Mononuclear cell (primary cell): Measurements from ENCODE around the gene MED16. TPM values are rescaled to one million over a fixed set of nuclear protein-coding genes. Genes with fewer than 3 reads are reported as not detected.
"Not testable (repeated sequence)": the region's sequence is repeated elsewhere in the genome, so short reads cannot be mapped to it uniquely, and the experiment has no call there.

Experiments used
- H3K27me3 ChIP-seq: 2 replicates; pipeline ENCODE4 v1.6.0; 2011; ENCODE audit warnings: low read length, control low read depth; ENCODE audit not compliant: insufficient read depth
- H3K4me1 ChIP-seq: 2 replicates; pipeline ENCODE4 v1.5.1; 2011; ENCODE audit warnings: mild to moderate bottlenecking, low read length, control low read depth; ENCODE audit not compliant: insufficient read depth
- H3K4me3 ChIP-seq: 2 replicates; pipeline ENCODE4 v1.5.1; 2011; ENCODE audit warnings: mild to moderate bottlenecking, low read length, moderate library complexity
- H3K9me3 ChIP-seq: 2 replicates; pipeline ENCODE4 v1.5.1; 2011; ENCODE audit warnings: low read depth, mild to moderate bottlenecking, control low read depth, low read length
- total RNA-seq: library from RNA; depleted of rRNA; stranded (reverse); fragments of >200 nt; gene quantifications from one replicate; pipeline ENCODE4 v1.2.3, GENCODE V29; 2012

The MED16 gene
- total RNA-seq, 1 donor = 15.2 TPM

DNA sequence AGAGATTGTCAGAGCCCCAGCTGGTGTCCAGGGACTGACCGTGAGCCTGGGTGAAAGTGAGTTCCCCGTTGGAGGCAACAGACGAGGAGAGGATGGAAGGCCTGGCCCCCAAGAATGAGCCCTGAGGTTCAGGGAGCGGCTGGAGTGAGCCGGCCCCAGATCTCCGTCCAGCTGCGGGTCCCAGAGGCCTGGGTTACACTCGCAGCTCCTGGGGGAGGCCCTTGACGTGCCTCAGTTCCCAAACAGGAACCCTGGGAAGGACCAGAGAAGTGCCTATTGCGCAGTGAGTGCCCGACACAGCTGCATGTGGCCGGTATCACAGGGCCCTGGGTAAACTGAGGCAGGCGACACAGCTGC lies 42.0 kb downstream of the MED16 start:
- Histone ChIP-seq H3K4me3 (no peak overlapping the region), H3K27me3 (no peaks in the 10 kb centered on the region), H3K4me1 (peaks cover 24% of the 10 kb centered on the region), H3K9me3 (no peaks in the 10 kb centered on the region)

DNA sequence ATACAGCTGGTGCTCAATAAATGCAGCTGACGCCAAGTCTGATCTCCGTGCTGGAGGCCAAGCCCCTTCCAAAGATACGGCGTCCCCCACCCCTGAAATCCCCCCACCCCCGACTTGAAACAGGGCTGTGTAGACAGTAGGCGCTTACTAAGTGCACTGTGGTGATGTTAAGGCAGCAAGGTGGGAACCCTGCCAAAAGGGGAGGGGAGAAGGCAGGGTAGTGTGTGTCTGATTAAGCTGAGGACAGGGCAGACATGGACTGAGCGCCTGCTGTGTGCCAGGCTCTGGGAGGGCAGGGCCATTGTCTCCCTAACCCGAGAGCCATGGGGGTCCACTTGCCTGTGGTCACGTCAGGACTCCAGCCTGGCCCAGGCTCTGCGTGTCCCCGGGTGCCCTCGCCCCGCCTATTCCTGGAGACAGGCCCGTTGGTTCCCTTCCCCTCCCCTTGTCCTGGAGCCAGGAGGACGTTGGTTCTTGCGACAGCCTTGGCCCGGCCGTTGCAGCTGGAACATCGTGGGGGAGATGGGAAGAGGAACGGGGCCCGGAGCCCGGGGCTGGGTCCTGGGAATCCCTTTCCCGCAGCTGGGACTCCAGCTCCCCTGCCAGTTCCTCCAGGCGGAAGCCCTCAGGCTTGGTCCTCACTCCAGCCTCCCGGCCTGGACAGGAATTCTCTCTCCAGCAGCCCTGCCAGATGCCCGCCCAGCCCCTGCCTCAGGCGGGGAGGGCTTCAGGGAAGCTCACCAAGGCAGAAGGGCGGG lies 42.6 kb downstream of the MED16 start:
- Histone ChIP-seq H3K4me1 (peaks cover 24% of the 10 kb centered on the region), H3K27me3 (no peaks in the 10 kb centered on the region), H3K4me3 (no peak overlapping the region), H3K9me3 (no peaks in the 10 kb centered on the region)

DNA sequence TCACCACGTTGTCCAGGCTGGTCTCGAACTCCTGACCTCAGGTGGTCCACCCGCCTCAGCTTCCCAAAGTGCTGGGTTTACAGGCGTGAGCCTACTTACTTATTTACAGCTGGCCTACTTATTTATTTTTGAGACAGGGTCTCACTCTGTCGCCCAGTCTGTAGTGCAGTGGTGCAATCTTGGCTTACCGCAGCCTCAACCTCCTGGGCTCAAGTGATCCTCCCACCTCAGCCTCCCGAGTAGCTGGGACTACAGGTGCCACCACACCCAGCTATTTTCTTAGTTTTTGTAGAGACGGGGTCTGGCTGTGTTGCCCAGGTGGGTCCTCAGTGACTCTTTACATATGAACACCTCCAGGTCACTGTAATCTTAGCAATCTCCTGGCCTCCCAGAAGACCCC lies 43.8 kb downstream of the MED16 start:
- H3K27me3 ChIP-seq, H3K9me3 ChIP-seq, H3K4me3 ChIP-seq: not testable (repeated sequence)
- peaks cover 24% of the 10 kb centered on the region for H3K4me1 ChIP-seq

DNA sequence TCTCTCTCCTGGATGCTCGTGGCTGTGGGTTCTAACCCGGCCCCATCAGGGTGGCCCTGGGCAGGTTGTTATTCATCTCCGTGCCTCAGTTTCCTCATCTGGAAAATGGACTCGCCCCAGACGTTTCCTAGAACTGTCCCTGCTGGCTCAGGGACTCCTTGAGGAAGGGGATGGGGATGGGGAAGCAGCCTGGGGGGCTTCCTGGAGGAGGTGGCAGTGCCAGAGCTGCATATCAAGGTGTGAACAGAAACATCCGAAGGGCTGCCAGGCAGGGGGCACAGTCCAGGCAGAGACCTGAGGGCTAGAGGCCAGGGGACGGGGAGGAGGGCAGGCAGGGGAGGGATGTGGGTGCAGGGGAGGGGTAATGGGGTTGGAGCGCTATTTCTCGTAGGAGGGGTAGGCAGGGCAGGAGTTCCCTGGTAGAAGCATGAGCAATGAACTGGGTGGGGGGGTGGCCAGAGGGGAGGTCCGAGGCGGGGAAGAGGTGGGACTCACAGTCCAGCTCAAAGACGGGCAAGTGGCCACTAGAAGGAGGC lies 44.5 kb downstream of the MED16 start:
- no peaks in the 10 kb centered on the region for H3K9me3 ChIP-seq
- H3K4me1 ChIP-seq = peaks cover 27% of the 10 kb centered on the region
- no peak overlapping the region for H3K4me3 ChIP-seq
- H3K27me3 ChIP-seq = peaks cover 3% of the 10 kb centered on the region

DNA sequence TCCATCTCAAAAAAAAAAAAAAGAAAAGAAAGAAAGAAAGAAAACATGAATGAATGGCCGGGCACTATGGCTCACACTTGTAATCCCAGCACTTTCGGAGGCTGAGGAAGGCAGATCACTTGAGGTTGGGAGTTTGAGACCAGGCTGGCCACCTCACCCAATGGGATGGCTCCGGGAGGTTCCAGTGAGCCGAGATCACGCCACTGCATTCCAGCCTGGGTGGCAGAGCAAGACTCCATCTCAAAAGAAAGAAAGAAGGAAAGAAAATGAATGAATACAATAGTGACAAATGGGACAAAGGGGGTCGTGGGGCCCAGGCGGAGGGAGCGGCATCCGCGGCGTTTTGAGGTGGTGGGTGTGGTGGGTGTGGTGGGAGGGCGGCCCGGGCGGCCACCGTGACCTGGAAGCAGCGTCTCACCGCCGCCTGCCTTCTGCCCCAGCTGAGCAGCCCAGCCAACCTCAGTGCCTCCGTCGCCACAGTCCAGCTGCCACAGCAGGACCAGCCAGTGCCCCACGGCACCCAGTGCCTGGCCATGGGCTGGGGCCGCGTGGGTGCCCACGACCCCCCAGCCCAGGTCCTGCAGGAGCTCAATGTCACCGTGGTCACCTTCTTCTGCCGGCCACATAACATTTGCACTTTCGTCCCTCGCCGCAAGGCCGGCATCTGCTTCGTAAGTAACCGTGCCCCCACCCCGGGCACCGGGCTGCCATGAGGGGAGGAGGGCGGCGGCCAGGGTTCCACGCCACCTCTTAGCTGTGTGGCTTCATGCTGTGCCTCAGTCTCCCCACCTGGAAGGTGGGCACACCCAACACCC lies 47.1 kb downstream of the MED16 start:
- H3K4me1 ChIP-seq = peaks cover 22% of the 10 kb centered on the region

DNA sequence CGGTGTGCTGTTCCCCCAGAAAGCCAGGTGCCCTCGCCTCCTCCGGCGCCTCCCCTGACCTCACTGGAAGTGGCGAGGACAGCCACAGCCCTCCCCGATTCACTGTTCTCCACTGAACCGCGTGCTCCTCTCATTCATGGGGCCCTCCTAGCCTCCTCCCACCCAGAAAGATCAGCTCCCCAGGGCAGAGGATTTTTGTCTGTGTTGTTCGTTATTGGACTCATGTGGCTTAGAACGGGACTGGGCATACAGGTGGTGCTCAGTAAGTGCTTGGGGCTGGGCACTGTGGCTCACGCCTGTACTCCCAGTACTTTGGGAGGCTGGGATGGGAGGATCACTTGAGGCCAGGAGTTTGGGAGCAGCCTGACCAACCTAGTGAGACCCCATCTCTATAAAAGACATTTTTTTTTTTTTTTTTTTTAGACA lies 48.4 kb downstream of the MED16 start:
- H3K4me3 ChIP-seq = no peak overlapping the region
- peaks cover 3% of the 10 kb centered on the region for H3K27me3 ChIP-seq
- H3K9me3 ChIP-seq = no peaks in the 10 kb centered on the region
- peaks cover 24% of the 10 kb centered on the region for H3K4me1 ChIP-seq

More for the DNA sequence above, 47.1 kb downstream of the MED16 start:
- Histone ChIP-seq H3K27me3 (peaks cover 3% of the 10 kb centered on the region), H3K4me3 (no peak overlapping the region), H3K9me3 (no peaks in the 10 kb centered on the region)

- Histone ChIP-seq H3K9me3 (no peaks in the 10 kb centered on the region), H3K4me1 (peaks cover 28% of the 10 kb centered on the region), H3K4me3 (no peak overlapping the region), H3K27me3 (peaks cover 3% of the 10 kb centered on the region)
These were observed 49.0 kb downstream of the MED16 start for GRCh38 chr19:843836-844545.

DNA sequence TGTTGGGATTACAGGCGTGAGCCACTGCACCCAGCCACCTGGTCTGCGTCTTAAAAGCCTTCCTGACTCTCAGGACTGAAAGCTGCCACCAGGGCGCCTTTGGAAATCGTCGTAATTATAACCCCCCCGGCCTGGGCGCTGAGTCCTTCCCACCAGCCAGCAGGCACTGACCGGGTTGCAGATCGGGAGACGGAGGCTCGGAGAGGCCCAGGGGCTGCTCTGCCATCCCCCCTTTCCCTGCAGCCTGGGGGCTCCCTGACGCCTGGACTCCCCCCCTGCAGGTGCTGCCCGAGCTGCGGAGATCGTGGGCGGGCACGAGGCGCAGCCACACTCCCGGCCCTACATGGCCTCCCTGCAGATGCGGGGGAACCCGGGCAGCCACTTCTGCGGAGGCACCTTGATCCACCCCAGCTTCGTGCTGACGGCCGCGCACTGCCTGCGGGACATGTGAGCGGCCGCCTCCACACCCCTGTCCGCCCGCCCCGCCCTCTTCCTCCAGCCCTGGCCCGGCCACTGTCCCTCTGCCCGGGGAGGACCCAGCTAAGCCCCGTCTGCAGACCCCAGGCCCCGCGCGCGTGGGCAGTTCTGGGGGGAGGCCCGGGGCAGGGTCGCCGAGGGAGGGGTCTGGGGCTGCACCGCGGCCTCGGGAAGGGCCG lies 49.7 kb downstream of the MED16 start:
- H3K4me3 ChIP-seq = no peak overlapping the region
- no peaks in the 10 kb centered on the region for H3K9me3 ChIP-seq
- H3K4me1 ChIP-seq = peaks cover 32% of the 10 kb centered on the region
- peaks cover 3% of the 10 kb centered on the region for H3K27me3 ChIP-seq

DNA sequence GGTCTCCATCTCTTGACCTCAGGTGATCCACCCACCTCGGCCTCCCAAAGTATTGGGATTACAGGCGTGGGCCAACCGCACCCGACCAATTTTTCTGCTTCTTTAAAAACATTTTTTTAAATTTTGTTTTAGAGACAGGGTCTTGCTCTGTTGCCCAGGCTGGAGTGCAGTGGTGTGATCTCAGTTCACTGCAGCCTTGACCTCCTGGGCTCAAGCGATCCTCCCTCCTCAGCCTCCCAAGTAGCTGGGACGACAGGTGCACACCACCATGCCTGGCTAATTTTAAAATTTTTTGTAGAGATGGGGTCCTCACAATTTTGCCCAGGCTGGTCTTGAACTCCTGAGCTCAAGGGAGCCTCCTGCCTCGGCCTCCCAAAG lies 50.2 kb downstream of the MED16 start:
- H3K4me3 ChIP-seq, H3K27me3 ChIP-seq, H3K9me3 ChIP-seq: not testable (repeated sequence)
- peaks cover 30% of the 10 kb centered on the region for H3K4me1 ChIP-seq

DNA sequence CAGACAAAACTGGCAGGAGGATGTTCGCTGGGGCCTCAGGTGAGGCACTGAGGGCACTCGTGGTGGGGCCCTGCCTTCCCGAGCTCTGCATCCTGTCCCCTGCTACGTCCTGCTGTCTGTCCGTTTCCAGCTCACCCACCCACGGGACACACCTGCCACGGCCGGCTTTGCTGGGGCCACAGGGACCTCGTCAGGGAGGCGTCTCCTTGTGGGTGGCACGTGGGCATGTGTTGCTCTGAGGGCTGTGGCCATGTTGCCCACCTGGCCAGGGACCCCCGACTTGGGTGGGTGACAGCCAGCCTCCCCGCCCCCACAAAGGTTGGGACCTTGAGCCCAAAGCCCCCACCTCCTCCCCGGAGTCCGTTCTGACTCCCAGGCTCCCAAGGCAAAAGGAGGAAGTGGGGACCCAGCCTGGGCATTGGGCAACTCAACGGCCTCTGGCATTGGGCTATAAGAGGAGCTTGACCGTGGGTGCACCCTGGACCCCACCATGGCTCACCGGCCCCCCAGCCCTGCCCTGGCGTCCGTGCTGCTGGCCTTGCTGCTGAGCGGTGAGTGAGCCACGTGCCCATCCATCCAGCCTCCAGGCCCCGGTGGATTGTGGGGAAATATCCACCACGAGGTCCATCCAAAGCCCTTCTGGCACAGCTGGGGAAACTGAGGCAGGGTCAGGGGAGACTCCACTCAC lies 52.3 kb downstream of the MED16 start, which contains the start of gene PRTN3:
Gene PRTN3 (plus strand): TSS at position 481 of the 688 bp plus-strand sequence. CDS start 10 bp downstream, at position 491.
- peaks cover 3% of the 10 kb centered on the region for H3K27me3 ChIP-seq
- no peaks in the 10 kb centered on the region for H3K9me3 ChIP-seq
- H3K4me1 ChIP-seq = peaks cover 34% of the 10 kb centered on the region
- no peak within 1 kb of the TSS for H3K4me3 ChIP-seq

DNA sequence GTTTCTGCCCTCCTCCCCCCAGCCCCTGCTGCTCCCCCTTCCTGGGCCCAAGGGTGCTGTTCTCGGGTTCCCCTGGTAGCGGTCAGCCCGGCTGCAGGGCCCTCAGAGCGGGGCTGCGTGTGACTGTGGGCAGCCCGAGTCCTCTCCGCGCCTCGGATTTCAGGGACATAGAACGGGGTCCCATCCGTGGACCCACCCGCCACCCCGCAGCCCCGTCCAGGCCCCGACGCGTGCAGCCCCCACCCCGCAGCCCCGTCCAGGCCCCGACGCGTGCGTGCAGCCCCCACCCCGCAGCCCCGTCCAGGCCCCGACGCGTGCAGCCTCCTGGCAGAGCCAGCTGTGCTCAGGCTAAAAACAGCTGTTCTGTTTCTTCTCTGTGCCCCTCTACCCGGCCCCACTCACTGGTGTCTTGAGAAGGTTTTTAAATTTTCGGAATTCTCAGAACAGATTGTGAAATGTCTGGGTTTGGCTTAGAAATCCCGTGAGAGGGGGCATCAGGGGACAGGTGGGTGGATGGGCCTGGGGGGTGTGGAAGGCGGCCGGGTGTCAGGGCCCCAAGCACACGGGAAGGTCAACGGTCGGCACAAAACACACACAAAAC lies 57.7 kb downstream of the MED16 start:
- no peak overlapping the region for H3K4me3 ChIP-seq
- H3K4me1 ChIP-seq = peaks cover 17% of the 10 kb centered on the region
- H3K27me3 ChIP-seq = no peaks in the 10 kb centered on the region
- no peaks in the 10 kb centered on the region for H3K9me3 ChIP-seq

DNA sequence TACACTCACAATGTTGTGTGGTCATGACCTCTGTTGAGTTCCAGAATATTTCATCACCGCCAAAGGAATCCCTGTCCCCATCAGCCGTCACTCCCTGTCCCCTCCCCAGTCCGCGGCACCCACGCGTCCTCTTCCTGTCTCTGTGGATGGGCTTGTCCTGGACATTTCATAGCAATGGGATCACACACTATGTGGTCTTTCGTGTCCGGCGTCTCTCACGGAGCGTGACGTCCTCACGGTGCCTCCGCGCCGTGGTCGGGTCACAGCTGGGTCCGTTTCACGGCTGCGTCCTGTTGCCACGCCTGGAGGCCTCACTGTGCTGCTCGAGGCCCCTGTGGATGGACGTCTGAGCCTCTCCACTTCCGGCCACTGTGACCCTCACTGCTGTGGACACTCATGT lies 58.8 kb downstream of the MED16 start:
- Histone ChIP-seq H3K4me1 (peaks cover 13% of the 10 kb centered on the region), H3K9me3 (no peaks in the 10 kb centered on the region), H3K4me3 (no peak overlapping the region), H3K27me3 (no peaks in the 10 kb centered on the region)

DNA sequence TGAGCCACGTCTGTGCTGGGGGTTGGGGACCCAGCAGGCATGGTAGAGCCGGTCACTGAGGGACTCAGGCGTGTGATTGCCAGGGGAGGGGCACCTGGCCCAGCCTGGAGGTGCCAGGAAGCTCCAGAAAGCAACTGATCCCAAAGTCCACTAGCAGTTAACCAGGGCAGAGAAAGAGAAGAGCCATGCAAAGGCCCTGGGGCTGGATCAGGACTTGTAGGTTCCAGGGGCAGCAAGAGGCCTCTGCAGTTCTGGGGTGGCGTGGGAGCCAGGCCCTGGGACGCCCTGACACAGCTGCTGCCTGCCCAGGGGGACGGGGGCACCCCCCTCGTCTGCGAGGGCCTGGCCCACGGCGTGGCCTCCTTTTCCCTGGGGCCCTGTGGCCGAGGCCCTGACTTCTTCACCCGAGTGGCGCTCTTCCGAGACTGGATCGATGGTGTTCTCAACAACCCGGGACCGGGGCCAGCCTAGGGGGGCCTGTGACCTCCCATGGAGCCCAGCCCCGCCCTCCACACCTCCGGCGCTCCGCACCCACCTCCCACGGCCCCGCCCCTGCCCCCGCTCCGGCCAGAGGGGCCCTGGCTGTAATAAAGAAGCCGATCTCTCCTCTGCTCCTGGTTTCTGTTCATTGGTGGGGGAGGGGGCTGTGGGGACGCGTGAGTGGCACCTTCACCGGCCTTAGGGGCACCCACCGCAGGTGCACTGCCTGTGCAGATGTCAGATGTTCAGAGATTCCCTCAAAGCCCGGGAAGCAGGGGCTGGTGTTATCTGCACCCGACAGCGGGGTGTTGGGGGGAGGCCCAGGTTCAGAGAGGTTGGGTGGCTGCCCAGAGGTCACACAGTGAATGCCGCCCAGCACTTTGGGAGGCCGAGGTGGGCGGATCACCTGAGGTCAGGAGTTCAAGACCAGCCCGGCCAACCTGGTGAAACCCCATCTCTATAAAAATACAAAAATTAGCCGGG lies 61.3 kb downstream of the MED16 start:
- Histone ChIP-seq H3K9me3 (no peaks in the 10 kb centered on the region), H3K4me3 (no peak overlapping the region), H3K27me3 (no peaks in the 10 kb centered on the region), H3K4me1 (peaks cover 14% of the 10 kb centered on the region)
